ENCODE measurements around the gene CEP104. TPM values are rescaled to one million over a fixed set of nuclear protein-coding genes. Genes with fewer than 3 reads are reported as not detected.

CEP104 gene
- total and polyA plus RNA-seq, 10 of the 15 experiments (the other 5 are each of a cell fraction or from before 2014, with no cell fraction given): 7.2 to 34.8 (median 19.3) TPM

GRCh38 chr1:3906672-3907020 lies 49.6 kb upstream of the CEP104 start (continued):
- TF ChIP-seq, protein P1, sequence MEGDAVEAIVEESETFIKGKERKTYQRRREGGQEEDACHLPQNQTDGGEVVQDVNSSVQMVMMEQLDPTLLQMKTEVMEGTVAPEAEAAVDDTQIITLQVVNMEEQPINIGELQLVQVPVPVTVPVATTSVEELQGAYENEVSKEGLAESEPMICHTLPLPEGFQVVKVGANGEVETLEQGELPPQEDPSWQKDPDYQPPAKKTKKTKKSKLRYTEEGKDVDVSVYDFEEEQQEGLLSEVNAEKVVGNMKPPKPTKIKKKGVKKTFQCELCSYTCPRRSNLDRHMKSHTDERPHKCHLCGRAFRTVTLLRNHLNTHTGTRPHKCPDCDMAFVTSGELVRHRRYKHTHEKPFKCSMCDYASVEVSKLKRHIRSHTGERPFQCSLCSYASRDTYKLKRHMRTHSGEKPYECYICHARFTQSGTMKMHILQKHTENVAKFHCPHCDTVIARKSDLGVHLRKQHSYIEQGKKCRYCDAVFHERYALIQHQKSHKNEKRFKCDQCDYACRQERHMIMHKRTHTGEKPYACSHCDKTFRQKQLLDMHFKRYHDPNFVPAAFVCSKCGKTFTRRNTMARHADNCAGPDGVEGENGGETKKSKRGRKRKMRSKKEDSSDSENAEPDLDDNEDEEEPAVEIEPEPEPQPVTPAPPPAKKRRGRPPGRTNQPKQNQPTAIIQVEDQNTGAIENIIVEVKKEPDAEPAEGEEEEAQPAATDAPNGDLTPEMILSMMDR (IDR thresholded peaks at IDR 0.05 in 2 of 3, conservative IDR thresholded peaks at IDR 0.05 in 1 of 3; ENCODE audit: control insufficient read depth in 2 of 3, extremely low read depth in 1 of 3, insufficient read depth in 1 of 3, low read depth in 3 of 3, low read length in 3 of 3): no peak
- TF ChIP-seq CHD4 (IDR thresholded peaks at IDR 0.05) (no peak), HDGF (IDR thresholded peaks at IDR 0.05) (no peak), SIN3A (IDR thresholded peaks at IDR 0.05; ENCODE audit: low read depth, low read length) (no peak)

DNA sequence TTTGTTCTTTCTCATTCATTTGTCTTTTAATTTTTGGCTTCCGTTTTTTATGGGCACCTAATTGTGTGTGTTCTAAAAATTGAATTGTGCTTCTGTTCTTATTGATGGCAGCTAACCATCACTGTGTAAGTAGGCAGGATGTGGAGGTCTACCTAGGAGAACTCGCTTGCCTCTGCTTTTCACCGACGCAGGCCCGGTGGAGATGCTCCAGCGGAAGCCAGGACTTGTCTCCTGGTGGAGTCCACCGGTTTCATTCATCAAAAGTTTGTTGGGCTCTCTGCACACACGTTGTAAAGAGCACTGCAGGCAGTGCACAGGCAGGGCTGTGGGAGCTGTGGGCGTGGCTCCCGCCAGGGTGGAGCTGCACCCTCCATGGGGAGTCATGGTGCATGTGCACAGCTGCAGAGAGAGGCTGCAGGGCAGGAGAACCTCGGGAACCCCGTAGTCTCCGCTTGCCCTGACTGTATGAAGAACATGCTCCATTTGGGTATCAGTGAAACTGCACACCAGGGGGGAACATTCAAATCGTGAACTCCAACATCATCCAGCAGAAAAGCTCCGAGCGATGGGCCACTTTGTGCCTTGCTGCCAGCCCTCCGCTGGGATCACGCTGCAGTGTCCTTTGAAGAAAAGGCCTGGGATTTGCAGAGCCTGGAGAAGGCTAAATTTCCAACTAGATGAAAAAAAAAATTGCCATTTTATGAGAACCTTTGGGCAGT lies 49.1 kb upstream of the CEP104 start:
- in situ Hi-C loops (cut with MboI): no loop called here
- H3K9ac ChIP-seq (ENCODE audit: control insufficient read depth, insufficient read depth, low read length): no peak overlapping the region
- ChIA-PET POLR2A (no interaction called here), RAD21 (ENCODE audit: unreplicated experiment) (interaction anchor here (1.3 kb wide), 1 partner anchor 49 kb away, joined by 3 read pairs; the partner anchor contains the start of genes CEP104 and DFFB), CTCF (interaction anchor here (1.3 kb wide), 1 partner anchor 130 kb away, joined by 3 read pairs; no protein-coding TSS in a partner anchor), SMC1A (ENCODE audit: uncharacterized antibody, unreplicated experiment) (no interaction called here)
- H3K4me3 ChIP-seq: no peak overlapping the region
- no peak for DNase-seq (ENCODE audit: low read depth, low spot score)
- ATAC-seq: no peak
- no TSS peak for BruUV-seq (replicated peaks)
- intact Hi-C loops (cut with micrococcal nuclease; ENCODE audit: unreplicated experiment): no loop called here
- H3K27ac ChIP-seq (ENCODE audit: control insufficient read depth, insufficient read depth): no peak overlapping the region
- no peak overlapping the region for H3K4me2 ChIP-seq (ENCODE audit: control insufficient read depth, insufficient read depth)
- no peak for FAIRE-seq
- no peaks in the 10 kb centered on the region for H3K9me3 ChIP-seq (replicated peaks; ENCODE audit: control insufficient read depth, insufficient read depth, low read length)
- no peaks in the 10 kb centered on the region for H4K20me1 ChIP-seq (ENCODE audit: control insufficient read depth, insufficient read depth)
- no peak overlapping the region for H2AFZ ChIP-seq (ENCODE audit: control insufficient read depth, low read depth, low read length)
- 66% methylated on average over 18 of the region's 18 CpGs for WGBS (ENCODE audit: insufficient coverage, insufficient replicate concordance, low lambda C conversion rate, missing lambda C conversion rate)
- no peaks in the 10 kb centered on the region for H3K36me3 ChIP-seq (ENCODE audit: control insufficient read depth in 2 of 2, insufficient read depth in 2 of 2, low read length in 1 of 2)
- H3K79me2 ChIP-seq (ENCODE audit: control insufficient read depth, insufficient read depth, low read length): no peaks in the 10 kb centered on the region
- H3K27me3 ChIP-seq (replicated peaks in 1 of 2; ENCODE audit: control insufficient read depth in 2 of 2, insufficient read depth in 2 of 2, low read length in 1 of 2): peaks cover 3 to 4% of the 10 kb centered on the region in 2 experiments; a peak in 3 of 4 replicates
- H3K4me1 ChIP-seq (ENCODE audit: control insufficient read depth, insufficient read depth, low read length): no peaks in the 10 kb centered on the region
- no peak for TF ChIP-seq PAX5 (IDR thresholded peaks at IDR 0.05; ENCODE audit: borderline replicate concordance, low read depth, low read length)
- no peak for TF ChIP-seq LARP7 (IDR thresholded peaks at IDR 0.05)
- TF ChIP-seq, protein P2, sequence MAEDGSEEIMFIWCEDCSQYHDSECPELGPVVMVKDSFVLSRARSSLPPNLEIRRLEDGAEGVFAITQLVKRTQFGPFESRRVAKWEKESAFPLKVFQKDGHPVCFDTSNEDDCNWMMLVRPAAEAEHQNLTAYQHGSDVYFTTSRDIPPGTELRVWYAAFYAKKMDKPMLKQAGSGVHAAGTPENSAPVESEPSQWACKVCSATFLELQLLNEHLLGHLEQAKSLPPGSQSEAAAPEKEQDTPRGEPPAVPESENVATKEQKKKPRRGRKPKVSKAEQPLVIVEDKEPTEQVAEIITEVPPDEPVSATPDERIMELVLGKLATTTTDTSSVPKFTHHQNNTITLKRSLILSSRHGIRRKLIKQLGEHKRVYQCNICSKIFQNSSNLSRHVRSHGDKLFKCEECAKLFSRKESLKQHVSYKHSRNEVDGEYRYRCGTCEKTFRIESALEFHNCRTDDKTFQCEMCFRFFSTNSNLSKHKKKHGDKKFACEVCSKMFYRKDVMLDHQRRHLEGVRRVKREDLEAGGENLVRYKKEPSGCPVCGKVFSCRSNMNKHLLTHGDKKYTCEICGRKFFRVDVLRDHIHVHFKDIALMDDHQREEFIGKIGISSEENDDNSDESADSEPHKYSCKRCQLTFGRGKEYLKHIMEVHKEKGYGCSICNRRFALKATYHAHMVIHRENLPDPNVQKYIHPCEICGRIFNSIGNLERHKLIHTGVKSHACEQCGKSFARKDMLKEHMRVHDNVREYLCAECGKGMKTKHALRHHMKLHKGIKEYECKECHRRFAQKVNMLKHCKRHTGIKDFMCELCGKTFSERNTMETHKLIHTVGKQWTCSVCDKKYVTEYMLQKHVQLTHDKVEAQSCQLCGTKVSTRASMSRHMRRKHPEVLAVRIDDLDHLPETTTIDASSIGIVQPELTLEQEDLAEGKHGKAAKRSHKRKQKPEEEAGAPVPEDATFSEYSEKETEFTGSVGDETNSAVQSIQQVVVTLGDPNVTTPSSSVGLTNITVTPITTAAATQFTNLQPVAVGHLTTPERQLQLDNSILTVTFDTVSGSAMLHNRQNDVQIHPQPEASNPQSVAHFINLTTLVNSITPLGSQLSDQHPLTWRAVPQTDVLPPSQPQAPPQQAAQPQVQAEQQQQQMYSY (CRISPR knock-in tag; IDR thresholded peaks at IDR 0.05): no peak
- no peak for TF ChIP-seq NKRF (conservative IDR thresholded peaks at IDR 0.05)
